Kidney epithelial cell (primary cell): Measurements from ENCODE around the gene SUN2. TPM values are rescaled to one million over a fixed set of nuclear protein-coding genes. Genes with fewer than 3 reads are reported as not detected.
A peak's percentile ranks its signal among the peaks of the same experiment; 100 is the strongest.

ENCODE experiments used
- DNase-seq: peaks from one replicate; pipeline ENCODE4 v3.0.0-alpha.2; 2010; ENCODE audit warnings: low read depth
- H3K27me3 ChIP-seq: 2 replicates; pipeline ENCODE4 v1.6.0; 2011; ENCODE audit warnings: low read length; ENCODE audit not compliant: control insufficient read depth, insufficient read depth
- H3K36me3 ChIP-seq: 2 replicates; pipeline ENCODE4 v1.5.1; 2011; ENCODE audit warnings: low read length; ENCODE audit not compliant: control insufficient read depth, insufficient read depth
- H3K4me3 ChIP-seq: 2 replicates; pipeline ENCODE4 v1.5.1; 2011; ENCODE audit warnings: low read depth, mild to moderate bottlenecking, control low read depth, low read length
- CTCF ChIP-seq: IDR thresholded peaks from 2 replicates; pipeline ENCODE4 v1.5.1; 2011; ENCODE audit warnings: mild to moderate bottlenecking, moderate library complexity, low read length, control low read depth, inconsistent platforms; ENCODE audit not compliant: insufficient read depth, poor library complexity, severe bottlenecking
- total RNA-seq: library from RNA; depleted of rRNA; stranded (reverse); fragments of >200 nt; gene quantifications from 2 replicates; pipeline ENCODE4 v1.2.3, GENCODE V29; 2015

The SUN2 gene
- total RNA-seq, 1 donor from 2014 or later, result 105 TPM

- DNase-seq, result no peak
- H3K27me3 ChIP-seq, result no peaks in the 10 kb centered on the region
- H3K4me3 ChIP-seq, result peak overlapping the region; percentile 59
- H3K36me3 ChIP-seq, result no peaks in the 10 kb centered on the region
- TF ChIP-seq CTCF, result no peak
Observed at GRCh38 chr22:38698407-38699094, 57.2 kb downstream of the SUN2 start.

- Histone ChIP-seq H3K4me3 (no peak overlapping the region), H3K36me3 (no peaks in the 10 kb centered on the region), H3K27me3 (no peaks in the 10 kb centered on the region)
- TF ChIP-seq CTCF, result no peak
- DNase-seq, result no peak
Observed at GRCh38 chr22:38697425-38698089, 58.2 kb downstream of the SUN2 start.

GRCh38 chr22:38696606-38697424 lies 59.0 kb downstream of the SUN2 start:
- H3K4me3 ChIP-seq, result no peak overlapping the region
- no peaks in the 10 kb centered on the region for H3K27me3 ChIP-seq
- peak; percentile 77 for DNase-seq
- no peak for TF ChIP-seq CTCF
- no peaks in the 10 kb centered on the region for H3K36me3 ChIP-seq

- no peak for TF ChIP-seq CTCF
- H3K36me3 ChIP-seq, result no peaks in the 10 kb centered on the region
- no peak for DNase-seq
Observed at GRCh38 chr22:38694940-38695339, 60.9 kb downstream of the SUN2 start.

GRCh38 chr22:38694049-38694448 lies 61.7 kb downstream of the SUN2 start:
- H3K4me3 ChIP-seq, result no peak overlapping the region
- H3K27me3 ChIP-seq, result no peaks in the 10 kb centered on the region
- H3K36me3 ChIP-seq, result peaks cover under 1% of the 10 kb centered on the region
- TF ChIP-seq CTCF, result no peak
- DNase-seq, result no peak

More at GRCh38 chr22:38694940-38695339, 60.9 kb downstream of the SUN2 start:
- H3K4me3 ChIP-seq, result no peak overlapping the region
- no peaks in the 10 kb centered on the region for H3K27me3 ChIP-seq
